ENCODE data around the gene FOXP1. TPM values are rescaled to one million over a fixed set of nuclear protein-coding genes. Genes with fewer than 3 reads are reported as not detected.
A peak's percentile ranks its signal among the peaks of the same experiment; 100 is the strongest.

FOXP1 gene
- total and polyA plus RNA-seq, 2 of the 8 experiments (the other 6 are each of a cell fraction or from before 2014, with no cell fraction given), result 13.9 to 25.4 TPM

DNA sequence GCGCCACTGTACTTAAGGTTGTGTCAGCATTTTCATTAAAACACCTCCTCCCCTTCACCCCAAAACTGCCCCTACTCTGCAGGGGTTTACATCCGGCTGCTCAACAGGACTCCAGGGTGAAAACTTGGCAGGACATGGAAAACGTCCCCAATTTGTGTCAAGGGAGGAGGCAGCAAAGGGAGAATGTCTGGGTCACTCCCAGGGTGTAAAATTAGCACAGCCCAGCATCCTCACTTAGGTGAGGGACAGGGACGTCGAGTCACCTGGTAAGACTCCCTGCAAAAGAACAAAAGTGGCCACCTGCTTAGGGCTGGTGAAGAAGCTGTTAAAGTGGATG is 532.3 kb downstream of the FOXP1 start:
- ChIA-PET POLR2A (ENCODE audit: partially characterized antibody) (no interaction called here), CTCF (ENCODE audit: partially characterized antibody) (interaction anchor here (0.8 to 1.5 kb wide), 2 partner anchors 10 to 29 kb away, joined by 3 to 4 read pairs; no protein-coding TSS in a partner anchor)
- peaks cover 0 to 3% (median 0%) of the 10 kb centered on the region in 4 experiments; a peak in 1 of 8 replicates for H3K36me3 ChIP-seq (ENCODE audit: control insufficient read depth in 2 of 4, insufficient read depth in 4 of 4, low read length in 3 of 4)
- peaks cover 0 to 9% of the 10 kb centered on the region in 2 experiments; a peak in 1 of 4 replicates for H3K79me2 ChIP-seq (ENCODE audit: control insufficient read depth in 1 of 2, insufficient read depth in 2 of 2, low read length in 2 of 2)
- H3K4me2 ChIP-seq (ENCODE audit: insufficient read depth in 1 of 2, low read depth in 2 of 2, low read length in 2 of 2), result peak overlapping the region; percentile 53 to 63; a peak in 2 of 4 replicates
- H3K14ac ChIP-seq (ENCODE audit: insufficient read length), result no peak overlapping the region
- peak overlapping the region; percentile 53 for H3K4ac ChIP-seq (replicated peaks; ENCODE audit: insufficient read length, low read depth, low read length)
- no peak overlapping the region for H2AFZ ChIP-seq (ENCODE audit: low read length)
- WGBS, 2 experiments (ENCODE audit: extremely low coverage in 1 of 2, insufficient coverage in 1 of 2, insufficient read length in 1 of 2, insufficient replicate concordance in 2 of 2, low coverage in 1 of 2, low lambda C conversion rate in 2 of 2, missing lambda C conversion rate in 1 of 2), result 38% methylated on average over 5 of the region's 5 CpGs; no CpG with 5 or more reads in 1 of the 2 experiments
- no peak for FAIRE-seq
- peaks cover 14 to 59% (median 49%) of the 10 kb centered on the region in 4 experiments for H3K4me1 ChIP-seq (replicated peaks in 1 of 4; ENCODE audit: control insufficient read depth in 3 of 4, insufficient read depth in 4 of 4, low read length in 3 of 4)
- no peak overlapping the region for H4K8ac ChIP-seq (ENCODE audit: extremely low read depth, insufficient read depth, low read length)
- no peak overlapping the region for H4K91ac ChIP-seq (replicated peaks; ENCODE audit: insufficient read length, low read length)
- no peaks in the 10 kb centered on the region for H3K23me2 ChIP-seq (ENCODE audit: low read depth, low read length)
- no peak overlapping the region for H3K27ac ChIP-seq (ENCODE audit: low read depth, low read length)
- H2AK5ac ChIP-seq (ENCODE audit: low read depth, low read length), result no peak overlapping the region
- no peak overlapping the region for H3K4me3 ChIP-seq (ENCODE audit: extremely low read depth in 1 of 4, insufficient read depth in 2 of 4, low read depth in 3 of 4, low read length in 4 of 4)
- H2BK12ac ChIP-seq (ENCODE audit: low read depth, low read length), result no peak overlapping the region
- H2BK5ac ChIP-seq (ENCODE audit: low read depth, low read length), result no peak overlapping the region
- H2BK15ac ChIP-seq (ENCODE audit: low read length), result no peak overlapping the region
- TF ChIP-seq BCL11A (IDR thresholded peaks at IDR 0.05; ENCODE audit: low read depth in 2 of 2, low read length in 2 of 2) (no peak), SP4 (IDR thresholded peaks at IDR 0.05; ENCODE audit: low read length) (no peak), HDAC6 (IDR thresholded peaks at IDR 0.05; ENCODE audit: low read depth, low read length) (no peak), TAF1 (IDR thresholded peaks at IDR 0.05; ENCODE audit: low read depth, low read length) (no peak), SUZ12 (IDR thresholded peaks at IDR 0.05; ENCODE audit: low read length) (no peak), CBX5 (IDR thresholded peaks at IDR 0.05; ENCODE audit: low read depth, low read length) (no peak), PHF8 (conservative IDR thresholded peaks at IDR 0.05; ENCODE audit: low read depth, low read length) (no peak), KDM1A (IDR thresholded peaks at IDR 0.05; ENCODE audit: borderline replicate concordance, low read length) (no peak), ZNF274 (IDR thresholded peaks at IDR 0.05; ENCODE audit: borderline replicate concordance, extremely low read depth, low read length) (no peak), JUND (IDR thresholded peaks at IDR 0.05; ENCODE audit: low read length) (no peak), POLR2A (IDR thresholded peaks at IDR 0.05; ENCODE audit: control extremely low read depth in 1 of 2, low read depth in 2 of 2, low read length in 2 of 2) (no peak)
- no peak overlapping the region for H3K56ac ChIP-seq (replicated peaks; ENCODE audit: insufficient read length, low read depth, low read length)
- peaks cover 0 to 3% of the 10 kb centered on the region in 2 experiments for H4K20me1 ChIP-seq (replicated peaks in 1 of 2; ENCODE audit: control insufficient read depth in 1 of 2, insufficient read depth in 2 of 2, low read length in 2 of 2)
- no peak overlapping the region for H3K9ac ChIP-seq (replicated peaks in 1 of 4; ENCODE audit: extremely low read depth in 1 of 4, low read depth in 3 of 4, low read length in 3 of 4)
- H3K79me1 ChIP-seq (ENCODE audit: low read depth, low read length), result no peaks in the 10 kb centered on the region
- DNase-seq (ENCODE audit: low read depth in 1 of 2, low spot score in 2 of 2), result no peak
- no peak overlapping the region for H3K23ac ChIP-seq (ENCODE audit: insufficient read length)
- no peak overlapping the region for H2BK120ac ChIP-seq (replicated peaks; ENCODE audit: low read depth, low read length)
- no peaks in the 10 kb centered on the region for H3K9me3 ChIP-seq (ENCODE audit: insufficient read depth in 2 of 2, low read depth in 1 of 2, low read length in 1 of 2)
- no peak overlapping the region; the same call in 1 of the 2 replicates for H2BK20ac ChIP-seq (ENCODE audit: low read length)
- no peaks in the 10 kb centered on the region for H3K27me3 ChIP-seq (replicated peaks in 1 of 4; ENCODE audit: control insufficient read depth in 3 of 4, extremely low read depth in 1 of 4, insufficient read depth in 3 of 4, low read length in 3 of 4)
- H3K18ac ChIP-seq (ENCODE audit: extremely low read depth, low read length), result no peak overlapping the region; the same call in 1 of the 2 replicates
- H4K5ac ChIP-seq (ENCODE audit: insufficient read length, low read depth, low read length), result no peak overlapping the region

Measured in H1 (cell line).